Measurements from ENCODE around the gene AIFM2. TPM values are rescaled to one million over a fixed set of nuclear protein-coding genes. Genes with fewer than 3 reads are reported as not detected.
"Not testable (repeated sequence)": the region's sequence is repeated elsewhere in the genome, so short reads cannot be mapped to it uniquely, and the experiment has no call there.

AIFM2 gene
- total RNA-seq, 3 donors from 2014 or later = 14.3 to 42.1 (median 33.1) TPM

- Histone ChIP-seq H3K27ac (no peak overlapping the region), H3K4me1 (no peaks in the 10 kb centered on the region), H3K27me3 (no peaks in the 10 kb centered on the region), H3K9me3 (no peaks in the 10 kb centered on the region), H3K36me3 (no peaks in the 10 kb centered on the region), H3K4me3 (no peak overlapping the region)
- TF ChIP-seq CTCF (IDR thresholded peaks at IDR 0.05) = no peak
- no peak for TF ChIP-seq POLR2A (IDR thresholded peaks at IDR 0.05)
- TF ChIP-seq POLR2AphosphoS5 (IDR thresholded peaks at IDR 0.05) = no peak
- intact Hi-C loops (cut with DNase I; ENCODE audit: low total_unique reads) = no loop called here
- DNase-seq (ENCODE audit: low spot score in 2 of 2) = no peak
Observed at GRCh38 chr10:70109064-70109729, 23.4 kb downstream of the AIFM2 start.

GRCh38 chr10:70106958-70107791 lies 25.4 kb downstream of the AIFM2 start:
- H3K27ac ChIP-seq = no peak overlapping the region
- intact Hi-C loops (cut with DNase I; ENCODE audit: low total_unique reads) = no loop called here
- no peaks in the 10 kb centered on the region for H3K9me3 ChIP-seq
- no peaks in the 10 kb centered on the region for H3K4me1 ChIP-seq
- no peaks in the 10 kb centered on the region for H3K36me3 ChIP-seq
- H3K27me3 ChIP-seq = no peaks in the 10 kb centered on the region
- DNase-seq (ENCODE audit: low spot score in 2 of 2) = no peak
- TF ChIP-seq POLR2AphosphoS5 (IDR thresholded peaks at IDR 0.05) (no peak), CTCF (IDR thresholded peaks at IDR 0.05) (no peak), POLR2A (IDR thresholded peaks at IDR 0.05) (no peak)
- H3K4me3 ChIP-seq = no peak overlapping the region

GRCh38 chr10:70101668-70102067 lies 31.0 kb downstream of the AIFM2 start:
- no peak for DNase-seq (ENCODE audit: low spot score in 2 of 2)
- Histone ChIP-seq H3K27me3 (no peaks in the 10 kb centered on the region), H3K9me3 (no peaks in the 10 kb centered on the region), H3K36me3 (no peaks in the 10 kb centered on the region), H3K27ac (no peak overlapping the region), H3K4me1 (no peaks in the 10 kb centered on the region), H3K4me3 (no peak overlapping the region)
- TF ChIP-seq CTCF (IDR thresholded peaks at IDR 0.05) (no peak), POLR2AphosphoS5 (IDR thresholded peaks at IDR 0.05) (no peak), POLR2A (IDR thresholded peaks at IDR 0.05) (no peak)
- intact Hi-C loops (cut with DNase I; ENCODE audit: low total_unique reads) = no loop called here

- H3K4me1 ChIP-seq; DNase-seq (ENCODE audit: low spot score in 2 of 2); H3K27ac ChIP-seq; intact Hi-C loops (cut with DNase I; ENCODE audit: low total_unique reads); H3K27me3 ChIP-seq; H3K36me3 ChIP-seq; H3K9me3 ChIP-seq; H3K4me3 ChIP-seq: not testable (repeated sequence)
Observed at GRCh38 chr10:70101068-70101562, 31.5 kb downstream of the AIFM2 start.

- Histone ChIP-seq H3K27ac (no peak overlapping the region), H3K4me1 (no peaks in the 10 kb centered on the region), H3K36me3 (no peaks in the 10 kb centered on the region), H3K27me3 (no peaks in the 10 kb centered on the region), H3K4me3 (no peak overlapping the region), H3K9me3 (no peaks in the 10 kb centered on the region)
- no peak for DNase-seq (ENCODE audit: low spot score in 2 of 2)
- TF ChIP-seq POLR2AphosphoS5 (IDR thresholded peaks at IDR 0.05) (no peak), POLR2A (IDR thresholded peaks at IDR 0.05) (no peak), CTCF (IDR thresholded peaks at IDR 0.05) (no peak)
- intact Hi-C loops (cut with DNase I; ENCODE audit: low total_unique reads) = no loop called here
Observed at GRCh38 chr10:70098271-70098670, 34.4 kb downstream of the AIFM2 start.
